HG03196 (cell line): ENCODE measurements around the gene SLC9B1.

Source experiments
- ATAC-seq: cut with Tn5 transposase; IDR thresholded peaks from one replicate; pipeline ENCODE4 v1.9.1; 2021; ENCODE audit not compliant: unreplicated experiment

The SLC9B1 gene

GRCh38 chr4:103019308-103020124 is at the start of gene SLC9B1:
TSS of gene SLC9B1 (minus strand) at chr4:103019705. CDS start at chr4:102991711, 27,994 bp downstream.
- peak; percentile 98 for ATAC-seq

- ATAC-seq: no peak
Observed at GRCh38 chr4:103067841-103068547, 48.5 kb upstream of the SLC9B1 start.

GRCh38 chr4:103060453-103061148 is 41.1 kb upstream of the SLC9B1 start:
- ATAC-seq: no peak

- no peak for ATAC-seq
Observed at GRCh38 chr4:103054030-103054429, 34.5 kb upstream of the SLC9B1 start.

- ATAC-seq: no peak
Observed at GRCh38 chr4:103052779-103053178, 33.3 kb upstream of the SLC9B1 start.

- no peak for ATAC-seq
Observed at GRCh38 chr4:103052145-103052544, 32.6 kb upstream of the SLC9B1 start.

GRCh38 chr4:103050736-103051436 is 31.4 kb upstream of the SLC9B1 start:
- no peak for ATAC-seq

GRCh38 chr4:103046416-103047290 is 27.1 kb upstream of the SLC9B1 start:
- peak; percentile 86 for ATAC-seq

GRCh38 chr4:103044183-103044582 is 24.7 kb upstream of the SLC9B1 start:
- no peak for ATAC-seq

GRCh38 chr4:103036169-103036568 is 16.7 kb upstream of the SLC9B1 start:
- no peak for ATAC-seq

- peak; percentile 61 for ATAC-seq
Observed at GRCh38 chr4:103032574-103032973, 13.1 kb upstream of the SLC9B1 start.

- no peak for ATAC-seq
Observed at GRCh38 chr4:103030791-103031190, 11.3 kb upstream of the SLC9B1 start.

GRCh38 chr4:103029300-103029699 is 9.8 kb upstream of the SLC9B1 start:
- ATAC-seq: no peak

GRCh38 chr4:103026868-103027267 is 7.4 kb upstream of the SLC9B1 start:
- no peak for ATAC-seq

GRCh38 chr4:103024996-103025395 is 5.5 kb upstream of the SLC9B1 start:
- no peak for ATAC-seq

GRCh38 chr4:103021120-103021519 is 1.6 kb upstream of the SLC9B1 start:
- ATAC-seq: no peak

- ATAC-seq: no peak
Observed at GRCh38 chr4:103018391-103019307, 856 bp downstream of the SLC9B1 start.

GRCh38 chr4:103012551-103012950 is 7.0 kb downstream of the SLC9B1 start:
- no peak for ATAC-seq

GRCh38 chr4:103012060-103012459 is 7.4 kb downstream of the SLC9B1 start:
- no peak for ATAC-seq
